Left colon (tissue), 2 donors: ENCODE results near the gene PIGS. TPM values are rescaled to one million over a fixed set of nuclear protein-coding genes. Genes with fewer than 3 reads are reported as not detected.
"Not testable (repeated sequence)": the region's sequence is repeated elsewhere in the genome, so short reads cannot be mapped to it uniquely, and the experiment has no call there.

Experiments used
- ATAC-seq: fragments of 200-7000 bp; cut with Tn5 transposase; one replicate; pipeline ENCODE4 v1.9.1; 2020; ENCODE audit warnings: mild to moderate bottlenecking, moderate library complexity
- DNase-seq, 2 donors: peaks; one replicate each; pipeline ENCODE4 v3.0.0-alpha.2; 2020
- intact Hi-C, 2 donors: fragments of 100-400 bp; cut with DNase I in 1 of 2; cut with micrococcal nuclease in 1 of 2; formaldehyde crosslinking; loops; one replicate each; pipeline versions ENCODE4 v1.11.2 to v1.14.0; 2022; cut with DNase I, micrococcal nuclease
- total RNA-seq, 2 donors: library from RNA; stranded (reverse); fragmentation: NEBNext Ultra II Directional; extraction: Animal tissue kit (Norgen Biotek cat#: 25700); gene quantifications; one replicate each; pipeline ENCODE4 v1.2.1, GENCODE V29; 2021
- donor health status: DM: no; HTN: no; CAD: no.
- donor health status: DM: yes; HTN: yes; CAD: no.

PIGS gene
- total RNA-seq, 2 donors from 2014 or later: 82.5 to 94.6 TPM

GRCh38 chr17:28537219-28537610, 34.1 kb downstream of the PIGS start:
- DNase-seq: peak in 1 of 2 donors; percentile 24
- intact Hi-C loops: no loop called here

DNA sequence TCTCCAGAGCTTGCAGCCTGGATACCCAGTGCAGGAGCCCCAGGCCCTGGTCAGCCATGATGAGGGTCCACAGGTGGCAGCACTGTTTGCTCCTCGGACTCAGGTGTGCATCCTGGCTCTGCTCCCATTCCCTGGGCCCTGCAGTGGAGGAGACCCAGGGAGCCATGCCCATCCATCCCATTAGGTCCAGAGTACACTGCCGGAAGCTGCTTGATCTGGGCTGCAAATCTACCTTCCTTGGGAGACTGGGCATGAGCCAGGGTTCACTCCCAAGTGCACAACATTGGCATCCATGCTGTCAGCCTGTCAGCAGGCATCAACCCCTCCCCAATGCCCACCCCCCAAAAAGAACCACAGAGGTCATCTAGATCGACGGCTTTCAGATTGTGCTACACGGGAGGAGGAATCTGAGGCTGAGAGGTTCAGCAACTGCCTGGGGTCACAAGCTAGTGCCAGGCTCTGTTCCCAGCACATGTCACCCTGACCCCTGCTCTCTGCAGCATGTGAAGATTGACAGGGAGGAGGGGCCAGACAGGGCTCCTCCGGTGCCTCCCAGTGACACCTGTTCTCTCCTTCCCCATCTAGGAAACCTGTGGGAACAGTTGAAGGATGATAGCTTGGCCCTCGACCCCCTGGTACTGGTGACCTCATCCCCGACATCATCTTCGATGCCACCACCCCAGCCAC, 34.6 kb downstream of the PIGS start:
- ATAC-seq (peak; percentile 68), DNase-seq (peak; percentile 36)
- intact Hi-C loops: no loop called here

More at GRCh38 chr17:28537219-28537610, 34.1 kb downstream of the PIGS start:
- no peak for ATAC-seq

- DNase-seq (no peak), ATAC-seq (no peak)
- intact Hi-C loops: loop anchor here in 1 of 2 donors (5.0 kb wide), 1 partner anchor 38 kb away; no protein-coding TSS in a partner anchor
Measured at GRCh38 chr17:28534740-28535375, 36.5 kb downstream of the PIGS start.

- peak; percentile 42 for ATAC-seq
- intact Hi-C loops: loop anchor here in 1 of 2 donors (5.0 kb wide), 1 partner anchor 36 kb away; no protein-coding TSS in a partner anchor
- no peak for DNase-seq
Measured at GRCh38 chr17:28533091-28533807, 38.1 kb downstream of the PIGS start.

DNA sequence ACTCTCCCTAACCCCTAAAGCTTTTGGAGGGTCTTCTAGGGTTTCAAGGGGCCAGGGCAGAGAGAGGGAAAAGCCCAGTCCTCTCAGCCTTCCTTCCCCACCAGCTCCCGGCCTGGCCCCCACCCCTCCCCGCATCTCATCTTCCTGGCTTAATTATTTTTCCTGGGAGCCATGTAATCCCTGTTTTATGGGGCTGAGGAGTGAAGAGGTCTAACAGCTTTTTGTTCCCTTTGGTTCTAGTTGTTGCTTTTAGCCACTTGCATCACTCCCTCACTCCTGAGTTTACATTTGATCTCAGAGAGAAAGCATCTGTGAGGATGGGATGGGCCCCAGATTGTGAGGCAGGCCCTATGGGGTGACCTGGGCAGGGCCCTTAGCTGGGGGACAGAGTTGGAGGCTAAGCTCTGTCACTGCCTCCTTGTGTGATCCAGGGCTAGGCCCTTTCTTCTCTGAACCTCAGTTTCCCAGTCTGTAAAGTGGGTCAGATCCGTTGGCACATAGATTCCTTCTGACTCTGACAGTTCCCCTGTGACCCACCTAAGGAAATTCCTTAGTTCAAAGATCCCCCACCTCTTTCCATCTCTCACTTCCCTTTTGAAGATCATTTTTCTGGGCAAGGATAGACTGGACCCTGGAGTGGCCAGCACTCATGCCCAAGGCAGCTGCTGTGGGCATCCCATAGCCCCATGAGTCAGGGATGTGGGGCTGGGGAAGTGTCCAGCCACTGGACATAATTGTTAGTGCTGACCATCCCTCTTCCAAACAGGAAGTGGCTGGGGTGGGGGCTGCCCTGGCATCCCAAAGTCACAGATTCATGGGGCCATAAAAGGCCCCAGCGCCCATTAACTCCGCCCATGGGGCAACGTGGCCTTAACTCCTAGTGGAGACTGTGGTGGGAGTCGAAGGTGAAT, 39.0 kb downstream of the PIGS start:
- intact Hi-C loops: loop anchor here in 1 of 2 donors (5.0 kb wide), 1 partner anchor 35 kb away; no protein-coding TSS in a partner anchor
- no peak for ATAC-seq
- DNase-seq: no peak

- intact Hi-C loops: loop anchor here in 1 of 2 donors (5.0 kb wide), 1 partner anchor 34 kb away; no protein-coding TSS in a partner anchor
- DNase-seq (no peak), ATAC-seq (no peak)
Measured at GRCh38 chr17:28530926-28531325, 40.4 kb downstream of the PIGS start.

GRCh38 chr17:28530250-28530649, 41.1 kb downstream of the PIGS start:
- intact Hi-C loops: loop anchor here in 1 of 2 donors (5.0 kb wide), 1 partner anchor 33 kb away; no protein-coding TSS in a partner anchor
- ATAC-seq (no peak), DNase-seq (no peak)

- intact Hi-C loops: no loop called here
- ATAC-seq: no peak
- no peak for DNase-seq
Measured at GRCh38 chr17:28529013-28529400, 42.3 kb downstream of the PIGS start.

DNA sequence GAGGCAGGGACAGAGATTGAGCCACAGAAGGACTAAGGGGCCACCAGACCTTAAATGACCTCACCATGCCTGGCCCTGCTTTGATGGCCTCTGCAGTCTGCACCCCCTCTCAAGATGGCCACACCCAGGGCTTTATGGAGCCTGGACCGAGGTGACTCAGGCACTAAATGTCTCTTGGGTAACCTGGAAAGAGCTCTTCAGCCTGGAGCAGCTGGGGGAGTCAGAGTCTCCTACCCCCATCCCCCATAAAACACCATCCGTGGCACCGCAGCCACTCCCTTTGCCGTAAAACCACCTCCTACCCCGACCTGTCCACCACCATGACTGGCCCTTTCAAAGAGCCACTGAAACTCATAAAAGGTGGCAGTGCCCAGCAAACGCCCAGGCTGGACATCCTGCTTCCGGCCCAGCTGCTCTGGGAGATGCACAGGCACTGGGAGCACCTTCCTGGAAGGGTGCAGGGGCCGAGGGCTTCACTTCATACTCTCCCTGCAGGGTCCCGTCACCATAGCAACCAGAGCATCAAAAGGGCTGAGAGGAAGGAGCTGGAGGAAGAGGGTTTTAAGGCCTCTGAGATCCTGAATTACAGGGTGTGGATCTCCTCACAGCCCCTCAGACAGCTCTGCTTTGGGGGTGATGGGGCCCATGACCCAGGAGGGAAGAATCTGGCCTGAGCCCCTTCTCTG, 42.9 kb downstream of the PIGS start:
- DNase-seq (peak; percentile 50 to 80), ATAC-seq (peak; percentile 73)
- intact Hi-C loops: no loop called here

DNA sequence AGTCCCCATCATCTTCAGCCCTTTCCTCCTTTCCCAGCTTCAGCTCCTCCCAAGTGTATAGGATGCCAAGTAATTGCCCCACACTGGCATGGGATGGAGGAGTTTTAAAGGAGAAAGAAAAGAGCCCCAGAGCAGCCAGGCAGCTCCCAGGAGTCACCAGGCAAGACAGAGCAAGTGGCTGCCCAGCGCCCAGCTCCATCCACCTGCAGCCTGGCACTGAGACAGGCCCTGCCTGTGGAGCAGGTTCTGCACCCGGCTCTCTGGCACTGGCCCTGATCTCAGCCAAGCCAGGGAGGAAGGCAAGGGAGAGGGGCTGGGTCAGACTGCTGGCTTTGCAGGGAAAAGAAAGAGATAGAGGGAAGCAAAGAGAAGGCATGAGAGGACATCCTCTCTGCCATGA, 43.5 kb downstream of the PIGS start:
- DNase-seq (peak; percentile 55 to 60), ATAC-seq (peak; percentile 49)
- intact Hi-C loops: no loop called here

GRCh38 chr17:28527181-28527681, 44.1 kb downstream of the PIGS start:
- no peak for DNase-seq

DNA sequence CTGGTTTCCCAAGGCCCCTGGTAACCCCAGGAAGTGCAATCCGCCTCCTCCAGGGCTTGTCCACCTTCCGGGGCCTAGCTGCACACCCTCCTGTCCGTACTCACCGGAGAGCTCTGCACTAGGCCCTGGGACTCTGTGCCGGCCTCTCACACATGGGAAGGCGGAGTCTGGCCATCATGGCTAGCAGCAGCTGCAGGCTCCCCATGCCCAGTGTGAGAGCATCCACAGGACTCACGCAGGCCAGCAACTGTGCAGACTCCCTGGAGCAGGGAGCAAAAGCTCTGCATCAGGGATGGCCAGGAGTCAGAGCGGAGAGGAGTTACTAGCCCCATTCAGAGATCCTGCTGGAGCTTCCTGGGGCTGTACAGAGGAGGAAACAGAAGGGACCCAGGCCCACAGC, 44.9 kb downstream of the PIGS start:
- DNase-seq: no peak
- no peak for ATAC-seq
- intact Hi-C loops: no loop called here

More at GRCh38 chr17:28527181-28527681, 44.1 kb downstream of the PIGS start:
- intact Hi-C loops: no loop called here
- ATAC-seq: no peak

DNA sequence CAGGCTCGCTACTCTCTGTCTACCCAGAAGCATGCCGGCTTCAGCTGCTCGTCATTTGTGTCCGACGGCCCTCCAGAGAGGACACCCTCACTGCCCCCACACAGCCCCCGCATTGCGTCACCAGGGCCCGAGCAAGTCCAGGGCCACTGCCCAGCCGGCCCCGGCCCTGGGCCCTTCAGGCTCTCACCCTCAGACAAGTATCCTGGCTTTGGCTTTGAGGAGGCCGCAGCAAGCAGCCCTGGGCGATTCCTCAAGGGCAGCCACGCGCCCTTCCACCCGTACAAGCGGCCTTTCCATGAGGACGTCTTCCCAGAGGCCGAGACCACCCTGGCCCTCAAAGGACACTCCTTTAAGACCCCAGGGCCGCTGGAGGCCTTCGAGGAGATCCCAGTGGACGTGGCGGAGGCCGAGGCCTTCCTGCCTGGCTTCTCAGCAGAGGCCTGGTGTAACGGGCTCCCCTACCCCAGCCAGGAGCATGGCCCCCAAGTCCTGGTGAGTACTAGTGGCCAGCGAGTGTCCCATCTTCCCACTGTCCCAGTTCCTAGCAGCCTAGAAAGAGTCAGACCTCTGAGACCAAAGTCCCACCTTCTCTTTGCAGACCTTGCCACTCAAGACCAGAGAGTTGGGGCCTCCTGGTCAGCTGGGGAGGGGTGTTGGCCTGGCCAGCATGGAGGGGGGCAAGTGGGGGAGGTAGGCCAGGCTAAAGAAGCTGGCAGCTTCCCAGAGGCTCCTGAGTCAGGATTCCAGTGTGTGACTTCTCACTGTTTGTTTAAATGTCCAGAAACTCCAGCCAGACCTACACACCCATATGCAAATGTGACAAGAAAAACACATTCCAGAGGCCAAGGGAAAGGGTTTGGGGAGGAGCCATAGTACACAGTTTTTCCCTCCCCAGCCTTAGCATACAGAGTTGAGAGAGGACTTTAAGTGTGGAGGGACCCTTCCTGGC, 46.6 kb downstream of the PIGS start:
- DNase-seq (peak; percentile 70 to 71), ATAC-seq (peak; percentile 75)
- intact Hi-C loops: no loop called here

GRCh38 chr17:28523876-28524275, 47.4 kb downstream of the PIGS start:
- intact Hi-C loops: no loop called here
- DNase-seq (no peak), ATAC-seq (no peak)

- intact Hi-C loops: no loop called here
Measured at GRCh38 chr17:28523186-28523585, 48.1 kb downstream of the PIGS start.

GRCh38 chr17:28522281-28522680, 49.0 kb downstream of the PIGS start:
- intact Hi-C loops, DNase-seq, ATAC-seq: not testable (repeated sequence)

More at GRCh38 chr17:28523186-28523585, 48.1 kb downstream of the PIGS start:
- ATAC-seq: no peak
- DNase-seq: no peak
